CD4-positive, alpha-beta T cell treated with Interleukin-17A for 4 hours (primary cell): ENCODE data around the gene STAM2.
A peak's percentile ranks its signal among the peaks of the same experiment; 100 is the strongest.
"Not testable (repeated sequence)": the region's sequence is repeated elsewhere in the genome, so short reads cannot be mapped to it uniquely, and the experiment has no call there.

ENCODE experiments used
- DNase-seq: peaks from one replicate; pipeline ENCODE4 v3.0.0-alpha.2; 2020; ENCODE audit warnings: mixed read lengths

The STAM2 gene

GRCh38 chr2:152103271-152103670 is 72.3 kb downstream of the STAM2 start:
- no peak for DNase-seq

- no peak for DNase-seq
Observed at GRCh38 chr2:152100961-152101360, 74.6 kb downstream of the STAM2 start.

- DNase-seq, result no peak
Observed at GRCh38 chr2:152099367-152100050, 76.1 kb downstream of the STAM2 start.

GRCh38 chr2:152098496-152099366 is 76.8 kb downstream of the STAM2 start, which contains the start of gene CACNB4:
Gene CACNB4 (minus strand): TSS chr2:152099044.
- peak; percentile 22 for DNase-seq

GRCh38 chr2:152097801-152098495 is 77.6 kb downstream of the STAM2 start:
- DNase-seq, result no peak

GRCh38 chr2:152097290-152097800 is 78.2 kb downstream of the STAM2 start:
- DNase-seq, result no peak

GRCh38 chr2:152095146-152095545 is 80.4 kb downstream of the STAM2 start:
- DNase-seq, result no peak

GRCh38 chr2:152094014-152094413 is 81.5 kb downstream of the STAM2 start:
- no peak for DNase-seq

GRCh38 chr2:152093464-152093863 is 82.1 kb downstream of the STAM2 start:
- no peak for DNase-seq

- DNase-seq, result no peak
Observed at GRCh38 chr2:152092095-152092494, 83.5 kb downstream of the STAM2 start.

- DNase-seq, result not testable (repeated sequence)
Observed at GRCh38 chr2:152090726-152091125, 84.8 kb downstream of the STAM2 start.

- DNase-seq, result no peak
Observed at GRCh38 chr2:152089238-152089637, 86.3 kb downstream of the STAM2 start.

- no peak for DNase-seq
Observed at GRCh38 chr2:152088006-152088405, 87.6 kb downstream of the STAM2 start.

- DNase-seq, result no peak
Observed at GRCh38 chr2:152086231-152086630, 89.3 kb downstream of the STAM2 start.

- no peak for DNase-seq
Observed at GRCh38 chr2:152084076-152084475, 91.5 kb downstream of the STAM2 start.

- DNase-seq, result no peak
Observed at GRCh38 chr2:152083202-152083875, 92.2 kb downstream of the STAM2 start.

- DNase-seq, result no peak
Observed at GRCh38 chr2:152078662-152079061, 96.9 kb downstream of the STAM2 start.

- DNase-seq, result no peak
Observed at GRCh38 chr2:152078023-152078422, 97.5 kb downstream of the STAM2 start.

GRCh38 chr2:152075461-152076050 is 100.0 kb downstream of the STAM2 start:
- no peak for DNase-seq

GRCh38 chr2:152072011-152072410 is 103.6 kb downstream of the STAM2 start:
- DNase-seq, result no peak

GRCh38 chr2:152071518-152071917 is 104.0 kb downstream of the STAM2 start:
- no peak for DNase-seq

GRCh38 chr2:152071092-152071491 is 104.5 kb downstream of the STAM2 start:
- no peak for DNase-seq
